Measurements from ENCODE around the gene EML1.
"Not testable (repeated sequence)": the region's sequence is repeated elsewhere in the genome, so short reads cannot be mapped to it uniquely, and the experiment has no call there.

The EML1 gene

GRCh38 chr14:99755629-99756603 is 37.3 kb upstream of the EML1 start:
- DNase-seq (ENCODE audit: low read depth), result peak; percentile 85

GRCh38 chr14:99756796-99757195 is 36.4 kb upstream of the EML1 start:
- DNase-seq (ENCODE audit: low read depth), result no peak

- DNase-seq (ENCODE audit: low read depth), result no peak
Observed at GRCh38 chr14:99757331-99758070, 35.7 kb upstream of the EML1 start.

- no peak for DNase-seq (ENCODE audit: low read depth)
Observed at GRCh38 chr14:99758121-99758821, 34.9 kb upstream of the EML1 start.

GRCh38 chr14:99758872-99759545 is 34.2 kb upstream of the EML1 start:
- no peak for DNase-seq (ENCODE audit: low read depth)

- DNase-seq (ENCODE audit: low read depth), result no peak
Observed at GRCh38 chr14:99759546-99759925, 33.7 kb upstream of the EML1 start.

- no peak for DNase-seq (ENCODE audit: low read depth)
Observed at GRCh38 chr14:99760817-99761216, 32.4 kb upstream of the EML1 start.

GRCh38 chr14:99762911-99763310 is 30.3 kb upstream of the EML1 start:
- DNase-seq (ENCODE audit: low read depth), result not testable (repeated sequence)

- DNase-seq (ENCODE audit: low read depth), result no peak
Observed at GRCh38 chr14:99763527-99764221, 29.5 kb upstream of the EML1 start.

GRCh38 chr14:99764222-99764706 is 28.9 kb upstream of the EML1 start:
- no peak for DNase-seq (ENCODE audit: low read depth)

- DNase-seq (ENCODE audit: low read depth), result no peak
Observed at GRCh38 chr14:99768381-99768780, 24.8 kb upstream of the EML1 start.

- no peak for DNase-seq (ENCODE audit: low read depth)
Observed at GRCh38 chr14:99769123-99769522, 24.1 kb upstream of the EML1 start.

GRCh38 chr14:99769799-99770198 is 23.4 kb upstream of the EML1 start:
- no peak for DNase-seq (ENCODE audit: low read depth)

GRCh38 chr14:99772371-99773283 is 20.6 kb upstream of the EML1 start:
- no peak for DNase-seq (ENCODE audit: low read depth)

- DNase-seq (ENCODE audit: low read depth), result no peak
Observed at GRCh38 chr14:99773521-99774497, 19.4 kb upstream of the EML1 start.

- no peak for DNase-seq (ENCODE audit: low read depth)
Observed at GRCh38 chr14:99774556-99775307, 18.5 kb upstream of the EML1 start.

GRCh38 chr14:99775351-99775750 is 17.9 kb upstream of the EML1 start:
- no peak for DNase-seq (ENCODE audit: low read depth)

- no peak for DNase-seq (ENCODE audit: low read depth)
Observed at GRCh38 chr14:99777951-99778350, 15.3 kb upstream of the EML1 start.

Data from HS-27A (cell line).